Breast epithelium (tissue), 3 donors: ENCODE data around the gene ITPR1.

Experiments used
- POLR2A ChIP-seq: fragments of 450-650 bp; IDR thresholded peaks from one replicate; pipeline ENCODE4 v1.6.1; 2016; ENCODE audit warnings: antibody characterized with exemption, mild to moderate bottlenecking, moderate library complexity
- POLR2AphosphoS5 ChIP-seq, 3 donors: sonication (generic); formaldehyde crosslinking; IDR thresholded peaks; one replicate each; pipeline ENCODE4 v1.6.1; 2017; ENCODE audit warnings: antibody characterized with exemption in 3 of 3
- TF ChIP-seq, protein P1 (sequence below), 3 donors: fragments of 450-650 bp; IDR thresholded peaks; one replicate each; pipeline ENCODE4 v1.5.1; 2016 to 2017; ENCODE audit warnings: antibody characterized with exemption in 3 of 3, mild to moderate bottlenecking in 3 of 3, moderate library complexity in 3 of 3

DNA sequence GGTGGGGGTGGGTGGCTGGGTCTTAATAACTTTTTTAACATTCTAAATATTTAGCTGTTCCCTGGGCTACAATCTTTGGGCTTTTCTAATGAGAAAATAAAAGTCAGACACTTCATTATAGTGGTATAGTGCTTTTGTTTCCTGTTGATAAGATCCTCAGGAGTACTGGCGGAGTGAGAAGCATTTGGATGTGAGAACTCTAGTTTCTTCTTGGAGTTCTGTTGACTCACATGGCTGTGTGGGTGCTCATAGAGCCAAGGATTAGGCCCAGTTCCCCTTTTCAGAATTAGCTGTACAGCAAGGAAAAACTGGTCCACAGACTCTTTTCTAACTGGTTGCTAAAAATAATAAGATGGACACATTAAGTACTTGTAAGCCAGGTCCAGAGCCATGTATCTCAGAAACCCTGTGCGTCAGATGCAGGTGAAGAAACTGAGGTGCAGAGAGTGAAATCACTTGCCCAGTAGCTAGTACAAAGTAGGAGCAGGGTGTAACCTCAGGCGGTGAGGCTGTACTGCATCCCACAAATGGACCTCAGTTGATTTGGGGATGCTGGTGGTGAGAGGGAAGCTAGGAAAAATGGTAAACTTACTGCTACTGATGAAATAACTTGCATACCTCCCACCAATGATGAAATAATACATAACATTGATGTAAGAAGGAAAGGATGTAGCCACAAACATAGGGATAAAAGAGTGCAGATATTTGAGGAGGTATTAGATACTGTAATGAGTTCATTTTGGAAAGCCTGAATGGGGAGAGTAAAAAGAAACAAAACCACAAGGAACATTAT, 2.3 kb downstream of the ITPR1 start:
- TF ChIP-seq, protein P1, sequence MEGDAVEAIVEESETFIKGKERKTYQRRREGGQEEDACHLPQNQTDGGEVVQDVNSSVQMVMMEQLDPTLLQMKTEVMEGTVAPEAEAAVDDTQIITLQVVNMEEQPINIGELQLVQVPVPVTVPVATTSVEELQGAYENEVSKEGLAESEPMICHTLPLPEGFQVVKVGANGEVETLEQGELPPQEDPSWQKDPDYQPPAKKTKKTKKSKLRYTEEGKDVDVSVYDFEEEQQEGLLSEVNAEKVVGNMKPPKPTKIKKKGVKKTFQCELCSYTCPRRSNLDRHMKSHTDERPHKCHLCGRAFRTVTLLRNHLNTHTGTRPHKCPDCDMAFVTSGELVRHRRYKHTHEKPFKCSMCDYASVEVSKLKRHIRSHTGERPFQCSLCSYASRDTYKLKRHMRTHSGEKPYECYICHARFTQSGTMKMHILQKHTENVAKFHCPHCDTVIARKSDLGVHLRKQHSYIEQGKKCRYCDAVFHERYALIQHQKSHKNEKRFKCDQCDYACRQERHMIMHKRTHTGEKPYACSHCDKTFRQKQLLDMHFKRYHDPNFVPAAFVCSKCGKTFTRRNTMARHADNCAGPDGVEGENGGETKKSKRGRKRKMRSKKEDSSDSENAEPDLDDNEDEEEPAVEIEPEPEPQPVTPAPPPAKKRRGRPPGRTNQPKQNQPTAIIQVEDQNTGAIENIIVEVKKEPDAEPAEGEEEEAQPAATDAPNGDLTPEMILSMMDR (IDR thresholded peaks at IDR 0.05): no peak
- TF ChIP-seq POLR2AphosphoS5 (IDR thresholded peaks at IDR 0.05) (no peak), POLR2A (no peak)
